ENCODE data around the gene TMEM178B. TPM values are rescaled to one million over a fixed set of nuclear protein-coding genes. Genes with fewer than 3 reads are reported as not detected.

Gene TMEM178B
- total RNA-seq, 2 donors from 2014 or later = 1.7 to 4.1 TPM

DNA sequence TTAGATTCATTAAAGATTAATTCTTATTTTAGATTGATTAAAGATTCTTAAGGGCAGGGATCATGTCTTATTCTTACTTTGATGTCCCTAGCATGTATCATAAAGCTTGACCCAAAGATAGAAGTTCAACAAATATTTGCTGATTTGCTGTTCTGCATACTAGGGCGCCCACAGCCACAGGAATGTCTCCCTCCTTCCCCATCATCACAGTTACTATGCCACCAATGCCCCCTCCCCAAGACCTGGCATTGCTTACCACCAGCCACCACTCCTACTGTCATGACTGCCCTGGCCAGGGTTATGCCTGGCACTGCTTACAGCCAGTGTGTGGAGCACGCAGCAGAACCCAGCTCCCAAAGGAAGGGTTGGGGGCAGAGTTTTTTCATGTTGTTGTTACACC is 390.7 kb downstream of the TMEM178B start:
- H3K27ac Mint-ChIP-seq = no peak overlapping the region
- H3K9me3 ChIP-seq (ENCODE audit: control insufficient read depth, low read length) = no peaks in the 10 kb centered on the region
- no peak overlapping the region for H3K4me3 Mint-ChIP-seq
- H3K9ac ChIP-seq (ENCODE audit: extremely low read depth, low read length, poor library complexity, severe bottlenecking) = no peak overlapping the region
- DNase-seq = no peak
- no peaks in the 10 kb centered on the region for H3K9me3 Mint-ChIP-seq
- H3K36me3 Mint-ChIP-seq (ENCODE audit: low read depth) = no peaks in the 10 kb centered on the region
- H3K4me1 Mint-ChIP-seq = no peaks in the 10 kb centered on the region
- H3K27ac ChIP-seq (ENCODE audit: low read depth, low read length) = no peak overlapping the region
- H3K4me3 ChIP-seq (ENCODE audit: low read length) = no peak overlapping the region
- H3K36me3 ChIP-seq (ENCODE audit: control insufficient read depth, insufficient read depth, low read length) = no peaks in the 10 kb centered on the region
- TF ChIP-seq, protein P1, sequence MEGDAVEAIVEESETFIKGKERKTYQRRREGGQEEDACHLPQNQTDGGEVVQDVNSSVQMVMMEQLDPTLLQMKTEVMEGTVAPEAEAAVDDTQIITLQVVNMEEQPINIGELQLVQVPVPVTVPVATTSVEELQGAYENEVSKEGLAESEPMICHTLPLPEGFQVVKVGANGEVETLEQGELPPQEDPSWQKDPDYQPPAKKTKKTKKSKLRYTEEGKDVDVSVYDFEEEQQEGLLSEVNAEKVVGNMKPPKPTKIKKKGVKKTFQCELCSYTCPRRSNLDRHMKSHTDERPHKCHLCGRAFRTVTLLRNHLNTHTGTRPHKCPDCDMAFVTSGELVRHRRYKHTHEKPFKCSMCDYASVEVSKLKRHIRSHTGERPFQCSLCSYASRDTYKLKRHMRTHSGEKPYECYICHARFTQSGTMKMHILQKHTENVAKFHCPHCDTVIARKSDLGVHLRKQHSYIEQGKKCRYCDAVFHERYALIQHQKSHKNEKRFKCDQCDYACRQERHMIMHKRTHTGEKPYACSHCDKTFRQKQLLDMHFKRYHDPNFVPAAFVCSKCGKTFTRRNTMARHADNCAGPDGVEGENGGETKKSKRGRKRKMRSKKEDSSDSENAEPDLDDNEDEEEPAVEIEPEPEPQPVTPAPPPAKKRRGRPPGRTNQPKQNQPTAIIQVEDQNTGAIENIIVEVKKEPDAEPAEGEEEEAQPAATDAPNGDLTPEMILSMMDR (conservative IDR thresholded peaks at IDR 0.05) = no peak
- H3K4me1 ChIP-seq (ENCODE audit: control insufficient read depth, insufficient read depth, low read length) = no peaks in the 10 kb centered on the region
- H3K27me3 Mint-ChIP-seq (ENCODE audit: insufficient read depth) = no peaks in the 10 kb centered on the region
- 86 to 89% methylated on average over 1 to 2 of the region's 2 CpGs for WGBS, 2 experiments (ENCODE audit: insufficient coverage in 1 of 2, insufficient read length in 1 of 2)
- no peaks in the 10 kb centered on the region for H3K27me3 ChIP-seq (ENCODE audit: control insufficient read depth, insufficient read depth, low read length, poor library complexity, severe bottlenecking)

DNA sequence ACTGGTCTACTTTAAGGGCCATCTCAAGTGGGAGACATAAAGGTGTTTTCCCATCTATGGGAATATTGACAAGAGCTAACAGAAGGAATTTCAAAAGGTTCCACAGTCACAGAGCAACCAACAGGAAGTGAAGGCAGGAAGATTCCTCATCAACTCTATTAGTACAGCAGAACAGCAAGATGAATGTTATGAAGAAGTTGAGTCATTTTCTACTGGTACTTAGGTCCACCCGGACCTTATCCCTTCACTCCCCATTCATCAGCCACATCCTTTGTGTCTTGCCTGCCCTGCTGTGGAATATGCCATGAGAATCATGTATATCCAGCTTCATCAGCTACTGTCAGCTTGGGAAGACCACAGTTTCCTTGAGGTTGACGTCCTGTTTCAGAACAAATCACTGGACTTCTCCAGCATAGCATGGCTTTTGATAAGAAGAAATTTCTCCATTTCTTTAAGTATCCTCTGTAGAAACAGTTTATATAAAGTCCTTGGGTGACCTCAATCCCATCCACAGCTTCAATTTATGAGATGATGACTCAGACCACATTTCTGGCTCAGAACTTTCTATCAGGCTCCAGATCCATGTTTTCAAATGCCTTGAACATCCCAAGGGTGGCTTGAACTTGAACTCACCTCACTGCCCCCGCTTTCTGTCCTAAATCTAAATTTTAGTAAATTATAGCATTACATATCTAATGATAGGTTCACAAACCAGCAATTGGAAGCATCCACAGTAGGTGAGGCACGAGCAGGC is 392.5 kb downstream of the TMEM178B start:
- no peaks in the 10 kb centered on the region for H3K9me3 ChIP-seq (ENCODE audit: control insufficient read depth, low read length)
- Mint-ChIP-seq H3K27me3 (ENCODE audit: insufficient read depth) (no peaks in the 10 kb centered on the region), H3K9me3 (no peaks in the 10 kb centered on the region), H3K4me1 (no peaks in the 10 kb centered on the region), H3K36me3 (ENCODE audit: low read depth) (no peaks in the 10 kb centered on the region), H3K4me3 (no peak overlapping the region), H3K27ac (no peak overlapping the region)
- TF ChIP-seq, protein P1 (conservative IDR thresholded peaks at IDR 0.05) = no peak
- WGBS, 2 experiments (ENCODE audit: insufficient coverage in 1 of 2, insufficient read length in 1 of 2) = 90 to 92% methylated on average over 3 to 4 of the region's 4 CpGs
- no peak overlapping the region for H3K27ac ChIP-seq (ENCODE audit: low read depth, low read length)
- H3K4me3 ChIP-seq (ENCODE audit: low read length) = no peak overlapping the region
- no peaks in the 10 kb centered on the region for H3K27me3 ChIP-seq (ENCODE audit: control insufficient read depth, insufficient read depth, low read length, poor library complexity, severe bottlenecking)
- no peak overlapping the region for H3K9ac ChIP-seq (ENCODE audit: extremely low read depth, low read length, poor library complexity, severe bottlenecking)
- no peaks in the 10 kb centered on the region for H3K4me1 ChIP-seq (ENCODE audit: control insufficient read depth, insufficient read depth, low read length)
- H3K36me3 ChIP-seq (ENCODE audit: control insufficient read depth, insufficient read depth, low read length) = no peaks in the 10 kb centered on the region
- no peak for DNase-seq

DNA sequence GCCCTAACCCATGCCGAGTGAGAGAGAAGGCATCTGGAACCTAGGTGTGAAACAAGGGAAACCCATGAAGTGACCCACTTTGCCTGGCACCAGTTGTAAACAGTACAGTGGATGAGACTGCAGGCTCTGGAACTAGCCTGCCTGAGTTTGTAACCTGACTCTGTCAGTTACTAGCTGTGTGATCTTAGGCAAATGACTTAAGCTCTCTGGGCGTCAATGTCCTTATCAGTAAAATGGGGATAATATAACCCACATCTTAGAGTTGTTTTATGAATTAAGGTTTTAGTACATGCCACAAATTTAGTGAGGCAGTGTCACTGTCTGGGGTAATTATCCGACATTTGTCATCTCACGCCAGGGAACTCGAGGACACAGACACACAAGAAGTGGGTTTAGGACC is 394.5 kb downstream of the TMEM178B start:
- Histone ChIP-seq H3K4me3 (ENCODE audit: low read length) (no peak overlapping the region), H3K27ac (ENCODE audit: low read depth, low read length) (no peak overlapping the region), H3K4me1 (ENCODE audit: control insufficient read depth, insufficient read depth, low read length) (no peaks in the 10 kb centered on the region), H3K27me3 (ENCODE audit: control insufficient read depth, insufficient read depth, low read length, poor library complexity, severe bottlenecking) (no peaks in the 10 kb centered on the region), H3K9me3 (ENCODE audit: control insufficient read depth, low read length) (no peaks in the 10 kb centered on the region), H3K36me3 (ENCODE audit: control insufficient read depth, insufficient read depth, low read length) (no peaks in the 10 kb centered on the region), H3K9ac (ENCODE audit: extremely low read depth, low read length, poor library complexity, severe bottlenecking) (no peak overlapping the region)
- DNase-seq = no peak
- no peaks in the 10 kb centered on the region for H3K9me3 Mint-ChIP-seq
- no peak overlapping the region for H3K27ac Mint-ChIP-seq
- no peaks in the 10 kb centered on the region for H3K4me1 Mint-ChIP-seq
- no peak overlapping the region for H3K4me3 Mint-ChIP-seq
- WGBS, 2 experiments (ENCODE audit: insufficient coverage in 1 of 2, insufficient read length in 1 of 2) = 87 to 97% methylated on average over 5 of the region's 5 CpGs
- H3K36me3 Mint-ChIP-seq (ENCODE audit: low read depth) = no peaks in the 10 kb centered on the region
- TF ChIP-seq, protein P1 (conservative IDR thresholded peaks at IDR 0.05) = no peak
- no peaks in the 10 kb centered on the region for H3K27me3 Mint-ChIP-seq (ENCODE audit: insufficient read depth)
